H9 (cell line): Measurements from ENCODE around the gene CDC123. TPM values are rescaled to one million over a fixed set of nuclear protein-coding genes. Genes with fewer than 3 reads are reported as not detected.

Source experiments
- DNase-seq: peaks from one replicate; pipeline ENCODE4 v3.0.0-alpha.2; 2017
- H2AFZ ChIP-seq: one replicate; pipeline ENCODE4 v1.6.1; 2013; ENCODE audit warnings: mild to moderate bottlenecking, low read length, control low read depth, moderate library complexity
- H2AK5ac ChIP-seq: 2 replicates; pipeline ENCODE4 v1.6.1; 2013; ENCODE audit warnings: low read length, control low read depth, mixed read lengths; ENCODE audit not compliant: insufficient read length
- H2BK120ac ChIP-seq: one replicate; pipeline ENCODE4 v1.6.1; 2013; ENCODE audit warnings: low read depth, mild to moderate bottlenecking, low read length, control low read depth, inconsistent platforms; ENCODE audit not compliant: poor library complexity, severe bottlenecking
- H2BK12ac ChIP-seq: 2 replicates; pipeline ENCODE4 v1.6.1; 2013; ENCODE audit warnings: low read length, control low read depth, mixed read lengths, low read depth; ENCODE audit not compliant: insufficient read length
- H2BK15ac ChIP-seq: 2 replicates; pipeline ENCODE4 v1.6.1; 2013; ENCODE audit warnings: low read depth, low read length, control low read depth
- H2BK20ac ChIP-seq: one replicate; pipeline ENCODE4 v1.6.1; 2013; ENCODE audit warnings: low read depth, mild to moderate bottlenecking, low read length, control low read depth, inconsistent platforms; ENCODE audit not compliant: poor library complexity, severe bottlenecking
- H2BK5ac ChIP-seq: 2 replicates; pipeline ENCODE4 v1.6.1; 2013; ENCODE audit warnings: low read length, control low read depth, mixed read lengths; ENCODE audit not compliant: insufficient read length
- H3K14ac ChIP-seq: 2 replicates; pipeline ENCODE4 v1.6.1; 2013; ENCODE audit warnings: low read length, control low read depth; ENCODE audit not compliant: insufficient read depth
- H3K18ac ChIP-seq: 2 replicates; pipeline ENCODE4 v1.6.1; 2013; ENCODE audit warnings: low read depth, mild to moderate bottlenecking, mixed read lengths, low read length, control low read depth; ENCODE audit not compliant: insufficient read length
- H3K23ac ChIP-seq: 2 replicates; pipeline ENCODE4 v1.6.1; 2013; ENCODE audit warnings: low read length, control low read depth, mixed read lengths, low read depth; ENCODE audit not compliant: insufficient read length
- H3K23me2 ChIP-seq: 2 replicates; pipeline ENCODE4 v1.6.1; 2013; ENCODE audit warnings: low read depth, mild to moderate bottlenecking, mixed read lengths, low read length, control low read depth; ENCODE audit not compliant: insufficient read length, poor library complexity, severe bottlenecking
- H3K27ac ChIP-seq: 2 replicates; pipeline ENCODE4 v1.5.1; 2013; ENCODE audit warnings: low read length, control low read depth, mixed read lengths, low read depth; ENCODE audit not compliant: insufficient read length
- H3K27me3 ChIP-seq: 2 replicates; pipeline ENCODE4 v1.6.1; 2013; ENCODE audit warnings: low read length, control low read depth, inconsistent platforms; ENCODE audit not compliant: insufficient read depth
- H3K4ac ChIP-seq: 2 replicates; pipeline ENCODE4 v1.6.1; 2013; ENCODE audit warnings: low read depth, mild to moderate bottlenecking, control low read depth, inconsistent platforms, low read length, moderate library complexity
- H3K4me1 ChIP-seq: 2 replicates; pipeline ENCODE4 v1.6.1; 2013; ENCODE audit warnings: low read length, control low read depth, inconsistent platforms; ENCODE audit not compliant: insufficient read depth
- H3K4me2 ChIP-seq: 2 replicates; pipeline ENCODE4 v1.6.1; 2013; ENCODE audit warnings: low read length, control low read depth, mixed read lengths; ENCODE audit not compliant: insufficient read length, insufficient read depth
- H3K56ac ChIP-seq: 2 replicates; pipeline ENCODE4 v1.6.1; 2013; ENCODE audit warnings: low read depth, mild to moderate bottlenecking, mixed read lengths, low read length, control low read depth; ENCODE audit not compliant: insufficient read length
- H3K79me1 ChIP-seq: 2 replicates; pipeline ENCODE4 v1.6.1; 2013; ENCODE audit warnings: low read depth, mild to moderate bottlenecking, moderate library complexity, low read length, control low read depth, inconsistent platforms; ENCODE audit not compliant: insufficient read depth, poor library complexity, severe bottlenecking
- H3K79me2 ChIP-seq: 2 replicates; pipeline ENCODE4 v1.6.1; 2013; ENCODE audit warnings: low read length, control low read depth, inconsistent platforms; ENCODE audit not compliant: insufficient read depth
- H3K9ac ChIP-seq: 2 replicates; pipeline ENCODE4 v1.6.1; 2013; ENCODE audit warnings: low read length, control low read depth, mixed read lengths; ENCODE audit not compliant: insufficient read length; ENCODE audit errors: extremely low read depth
- H3K9me3 ChIP-seq: one replicate; pipeline ENCODE4 v1.6.1; 2013; ENCODE audit warnings: low read depth, low read length, inconsistent platforms; ENCODE audit not compliant: control insufficient read depth
- H3T11ph ChIP-seq: one replicate; pipeline ENCODE4 v1.6.1; 2013; ENCODE audit warnings: mild to moderate bottlenecking, low read length, control low read depth, inconsistent platforms
- H4K20me1 ChIP-seq: one replicate; pipeline ENCODE4 v1.6.1; 2013; ENCODE audit not compliant: control insufficient read depth, insufficient read length, insufficient read depth
- H4K5ac ChIP-seq: 2 replicates; pipeline ENCODE4 v1.6.1; 2013; ENCODE audit warnings: low read depth, mild to moderate bottlenecking, mixed read lengths, low read length, control low read depth; ENCODE audit not compliant: insufficient read length
- H4K8ac ChIP-seq: replicated peaks from 2 replicates; pipeline ENCODE4 v1.6.1; 2013; ENCODE audit warnings: low read length, control low read depth, mixed read lengths, low read depth; ENCODE audit not compliant: insufficient read length
- H4K91ac ChIP-seq: 2 replicates; pipeline ENCODE4 v1.6.1; 2013; ENCODE audit warnings: low read depth, mild to moderate bottlenecking, moderate library complexity, mixed read lengths, low read length, control low read depth; ENCODE audit not compliant: insufficient read length
- H3K27ac Mint-ChIP-seq, 3 experiments: 2 replicates in 2 of 3; 3 replicates in 1 of 3; pipeline ENCODE4 v1.8.0; 2020 to 2021; ENCODE audit warnings: mixed read lengths in 3 of 3, mild to moderate bottlenecking in 1 of 3, moderate library complexity in 1 of 3
- H3K27me3 Mint-ChIP-seq: 2 replicates; pipeline ENCODE4 v1.8.0; 2021; ENCODE audit warnings: low read depth, mild to moderate bottlenecking, moderate library complexity, mixed read lengths
- H3K36me3 Mint-ChIP-seq, 3 experiments: 2 replicates in 2 of 3; 3 replicates in 1 of 3; pipeline ENCODE4 v1.8.0; 2020 to 2021; ENCODE audit warnings: low read depth in 3 of 3, mixed read lengths in 3 of 3; ENCODE audit not compliant: insufficient read depth in 1 of 3
- H3K4me1 Mint-ChIP-seq, 2 experiments: 2 replicates each; pipeline ENCODE4 v1.8.0; 2020; ENCODE audit warnings: mixed read lengths in 2 of 2
- H3K4me3 Mint-ChIP-seq, 2 experiments: 2 replicates in 1 of 2; 3 replicates in 1 of 2; pipeline ENCODE4 v1.8.0; 2020 to 2021; ENCODE audit warnings: mild to moderate bottlenecking in 2 of 2, mixed read lengths in 2 of 2, moderate library complexity in 1 of 2
- H3K9me3 Mint-ChIP-seq, 2 experiments: 2 replicates in 1 of 2; 3 replicates in 1 of 2; pipeline ENCODE4 v1.8.0; 2020; ENCODE audit warnings: mild to moderate bottlenecking in 2 of 2, mixed read lengths in 2 of 2, moderate library complexity in 1 of 2
- CTCF ChIP-seq: fragments of 200-600 bp; sonication (generic); conservative IDR thresholded peaks from 3 replicates; pipeline ENCODE4 v1.8.0; 2021; ENCODE audit warnings: antibody characterized with exemption, mild to moderate bottlenecking
- WGBS: extraction: QIAGEN DNeasy Blood & Tissue Kit; methylation state at CpG from one replicate; pipeline ENCODE4 v1.1.7; 2013; ENCODE audit warnings: missing lambda C conversion rate, low lambda C conversion rate, mixed read lengths; ENCODE audit not compliant: insufficient read length; ENCODE audit errors: extremely low coverage; 5-methylcytosine and 5-hydroxymethylcytosine counted together
- total RNA-seq: library from RNA; stranded (reverse); gene quantifications from 2 replicates; pipeline ENCODE4 v1.2.1, GENCODE V29; 2021

Gene CDC123
- total RNA-seq, 1 experiment from 2014 or later, result 159 TPM

- Histone ChIP-seq H3K14ac (no peak overlapping the region), H3K23ac (no peak overlapping the region), H3K23me2 (no peaks in the 10 kb centered on the region), H3T11ph (no peak overlapping the region), H4K8ac (no peak overlapping the region), H2AK5ac (no peak overlapping the region), H3K4me1 (no peaks in the 10 kb centered on the region), H3K4me2 (no peak overlapping the region), H4K91ac (no peak overlapping the region), H3K79me2 (no peaks in the 10 kb centered on the region), H4K5ac (no peak overlapping the region), H2BK20ac (no peak overlapping the region), H2BK5ac (no peak overlapping the region), H3K18ac (no peak overlapping the region), H3K27ac (no peak overlapping the region), H3K4ac (no peak overlapping the region), H3K9me3 (no peaks in the 10 kb centered on the region), H3K9ac (no peak overlapping the region), H3K79me1 (no peaks in the 10 kb centered on the region), H2BK120ac (no peak overlapping the region), H3K56ac (no peak overlapping the region), H2BK15ac (no peak overlapping the region), H2AFZ (no peak overlapping the region), H4K20me1 (no peaks in the 10 kb centered on the region), H2BK12ac (no peak overlapping the region), H3K27me3 (no peaks in the 10 kb centered on the region)
- Mint-ChIP-seq H3K27ac (no peak overlapping the region), H3K36me3 (no peaks in the 10 kb centered on the region), H3K4me3 (no peak overlapping the region), H3K4me1 (no peaks in the 10 kb centered on the region), H3K9me3 (no peaks in the 10 kb centered on the region), H3K27me3 (peaks cover 2% of the 10 kb centered on the region; the same call in 1 of the 2 replicates)
- WGBS, result no CpG with 5 or more reads among the region's 14 CpGs
- DNase-seq, result no peak
- TF ChIP-seq CTCF, result no peak
These were observed 103.4 kb downstream of the CDC123 start for GRCh38 chr10:12299222-12299965.

Other genes starting within 250 kb of the CDC123 start
- gene UPF2, start 153.4 kb upstream of the CDC123 start, total RNA-seq, result 34.1 and 34.6 TPM in 2 replicates
- gene DHTKD1, start 127.2 kb upstream of the CDC123 start, total RNA-seq, result 53.2 and 53.5 TPM in 2 replicates
- gene SEC61A2, start 66.5 kb upstream of the CDC123 start, total RNA-seq, result 13.9 TPM in 2 replicates
- 109 and 117 TPM in 2 replicates for gene NUDT5, start 297 bp upstream of the CDC123 start, total RNA-seq
- 5.6 and 6.3 TPM in 2 replicates for gene CAMK1D, start 153.4 kb downstream of the CDC123 start, total RNA-seq